ELR (cell line): Measurements from ENCODE around the gene SPOCK2.
"Not testable (repeated sequence)": the region's sequence is repeated elsewhere in the genome, so short reads cannot be mapped to it uniquely, and the experiment has no call there.

ENCODE experiments used
- DNase-seq: peaks from one replicate; pipeline ENCODE4 v3.0.0-alpha.2; 2015; ENCODE audit warnings: low read depth

Gene SPOCK2

GRCh38 chr10:72108004-72108370, 19.6 kb upstream of the SPOCK2 start:
- DNase-seq: not testable (repeated sequence)

DNA sequence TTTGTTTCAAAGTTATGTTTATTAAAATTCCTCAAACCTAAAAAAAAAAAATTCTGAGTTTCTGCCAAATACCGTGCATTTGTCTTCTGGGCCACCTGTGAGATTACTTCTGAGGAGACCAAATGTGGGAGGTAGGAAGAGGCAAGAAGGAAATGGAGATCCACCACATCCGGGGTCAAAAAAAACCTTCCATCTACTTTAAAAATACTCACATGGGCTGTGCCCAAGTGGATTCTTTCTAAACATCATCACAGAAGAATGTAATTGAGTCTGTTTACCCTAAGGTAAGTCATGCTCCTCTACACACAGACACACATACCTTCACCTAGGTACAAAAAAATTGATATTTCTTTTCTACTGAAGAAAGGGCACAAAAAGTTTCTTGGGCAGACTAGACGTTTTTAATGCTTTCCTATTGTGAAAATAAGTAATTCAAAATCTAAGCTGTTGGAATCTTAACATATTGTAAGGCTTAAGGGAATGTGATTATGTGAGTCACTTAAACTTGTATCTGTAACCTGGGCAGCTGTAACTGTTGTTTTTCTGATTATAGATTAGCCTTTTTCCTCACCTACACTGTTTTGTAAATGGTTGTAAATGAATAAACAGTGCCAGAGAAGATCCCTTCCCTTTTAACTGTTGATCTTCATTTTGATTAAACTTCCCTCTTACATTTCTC, 19.1 kb upstream of the SPOCK2 start:
- peak; percentile 28 for DNase-seq

DNA sequence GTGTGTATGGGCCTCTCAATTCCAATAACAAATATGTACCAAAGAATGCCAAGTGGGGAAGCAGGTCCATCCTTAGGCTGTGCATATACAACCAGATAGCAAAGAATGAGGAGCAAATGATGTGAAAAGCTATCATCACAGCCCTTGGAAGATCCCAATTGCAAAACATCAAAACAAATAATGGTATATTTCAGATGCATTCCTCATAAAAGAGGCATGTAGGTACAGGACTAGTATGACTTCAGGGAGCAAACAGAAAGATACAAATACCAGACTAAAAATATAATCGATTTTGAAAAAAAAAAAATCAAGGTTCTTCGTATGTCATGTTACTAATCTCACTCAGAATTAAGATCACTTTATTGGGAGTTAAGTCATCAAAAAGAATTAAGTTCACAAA, 18.5 kb upstream of the SPOCK2 start:
- DNase-seq: no peak

GRCh38 chr10:72106154-72106849, 18.0 kb upstream of the SPOCK2 start:
- no peak for DNase-seq

DNA sequence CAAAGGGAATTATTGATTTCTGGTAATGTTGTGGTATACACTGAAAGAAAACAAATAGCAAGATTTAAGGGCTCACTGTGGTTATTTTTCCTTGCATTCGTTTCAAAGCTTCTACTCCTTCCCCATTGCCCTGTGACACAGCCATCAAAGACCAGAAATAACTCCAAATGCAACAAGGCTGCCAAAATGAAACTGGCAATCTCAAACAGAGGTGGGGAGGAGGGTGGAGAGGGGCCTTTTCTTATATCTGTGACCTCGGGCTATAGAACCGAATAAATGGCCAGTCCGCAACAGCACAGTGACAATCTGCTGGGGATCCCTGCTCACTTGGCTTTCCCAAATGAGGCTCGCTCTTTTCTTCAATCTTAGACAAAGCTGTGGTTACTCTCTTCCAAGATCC, 17.4 kb upstream of the SPOCK2 start:
- DNase-seq: no peak

GRCh38 chr10:72105098-72105475, 16.7 kb upstream of the SPOCK2 start:
- DNase-seq: no peak

GRCh38 chr10:72104472-72105097, 16.2 kb upstream of the SPOCK2 start:
- DNase-seq: no peak

DNA sequence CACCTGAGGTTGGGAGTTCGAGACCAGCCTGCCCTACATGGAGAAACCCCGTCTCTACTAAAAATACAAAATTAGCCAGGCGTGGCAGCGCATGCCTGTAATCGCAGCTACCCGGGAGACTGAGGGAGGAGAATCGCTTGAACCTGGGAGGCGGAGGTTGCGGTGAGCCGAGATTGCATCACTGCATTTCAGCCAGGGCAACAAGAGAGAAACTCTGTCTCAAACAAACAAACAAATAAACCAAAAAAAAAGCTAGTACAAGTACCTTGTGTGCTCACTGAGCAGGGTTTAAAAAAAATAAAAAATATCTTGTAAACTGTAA, 11.2 kb upstream of the SPOCK2 start:
- DNase-seq: no peak

GRCh38 chr10:72098836-72099599, 10.7 kb upstream of the SPOCK2 start:
- DNase-seq: no peak

DNA sequence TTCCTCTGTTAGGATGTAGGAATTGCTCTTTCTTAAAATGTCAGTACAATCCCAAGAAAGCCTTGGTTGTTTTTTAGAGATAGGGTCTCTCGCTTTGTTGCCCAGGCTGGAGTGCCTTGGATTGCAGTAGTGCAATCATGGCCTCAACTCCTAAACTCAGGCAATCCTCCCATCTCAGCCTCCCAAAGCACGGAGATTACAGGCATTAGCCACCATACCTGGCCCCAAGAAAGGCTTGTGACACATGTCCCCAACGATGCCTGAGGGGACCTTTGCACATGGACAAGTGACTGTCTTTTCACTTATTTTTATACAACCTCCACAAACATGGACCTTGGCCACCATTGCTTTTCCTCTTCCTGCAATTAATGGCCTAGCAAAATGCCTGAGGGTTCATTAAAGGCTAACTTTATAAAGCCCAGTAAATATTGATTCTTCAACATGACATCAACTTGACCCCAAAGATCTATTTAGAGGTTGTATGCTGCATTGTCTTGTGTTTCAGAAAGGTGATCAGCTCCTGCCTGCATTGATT, 10.0 kb upstream of the SPOCK2 start:
- DNase-seq: no peak

GRCh38 chr10:72097448-72098300, 9.3 kb upstream of the SPOCK2 start:
- DNase-seq: peak; percentile 95

DNA sequence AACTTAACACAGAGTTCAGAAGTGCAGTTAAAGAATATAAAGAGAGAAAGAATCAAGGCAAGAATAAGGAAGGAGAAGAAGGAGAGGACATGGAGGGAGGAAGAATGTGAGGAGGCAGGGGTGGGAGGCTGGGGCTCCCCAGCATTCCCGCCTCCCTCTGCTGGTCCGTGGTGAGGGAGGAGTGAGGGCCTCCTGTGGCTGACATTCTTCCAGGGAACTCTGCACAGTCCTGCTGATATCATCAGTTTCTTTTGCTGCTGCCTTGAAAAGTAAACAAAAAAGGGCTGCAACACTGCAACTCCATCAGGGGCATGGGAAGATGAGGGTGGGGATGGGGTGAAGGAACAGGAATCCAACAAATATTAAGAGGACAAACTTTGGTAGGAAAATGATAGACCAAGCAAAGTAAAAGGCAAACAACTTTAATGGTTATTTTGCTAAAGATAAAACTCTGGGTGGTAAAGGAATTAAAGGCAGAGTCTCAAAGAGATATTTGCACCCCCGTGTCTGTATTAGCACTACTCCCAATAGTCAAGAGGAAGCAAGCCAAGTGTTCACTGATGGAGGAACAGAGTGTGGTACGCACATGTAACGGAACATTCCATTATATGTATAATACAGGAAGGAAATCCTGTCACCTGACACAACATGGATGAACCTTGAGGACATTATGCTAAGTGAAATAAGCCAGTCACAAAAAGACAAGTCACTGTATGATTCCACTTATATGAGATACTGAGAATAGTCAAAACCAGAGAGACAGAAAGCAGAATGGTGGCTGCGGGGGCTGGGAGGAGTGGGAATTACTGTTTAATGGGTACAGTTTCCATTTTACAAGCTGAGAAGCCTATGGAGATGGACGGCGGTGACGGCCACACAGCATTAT, 8.0 kb upstream of the SPOCK2 start:
- peak; percentile 32 for DNase-seq

GRCh38 chr10:72095195-72095594, 6.8 kb upstream of the SPOCK2 start:
- no peak for DNase-seq

DNA sequence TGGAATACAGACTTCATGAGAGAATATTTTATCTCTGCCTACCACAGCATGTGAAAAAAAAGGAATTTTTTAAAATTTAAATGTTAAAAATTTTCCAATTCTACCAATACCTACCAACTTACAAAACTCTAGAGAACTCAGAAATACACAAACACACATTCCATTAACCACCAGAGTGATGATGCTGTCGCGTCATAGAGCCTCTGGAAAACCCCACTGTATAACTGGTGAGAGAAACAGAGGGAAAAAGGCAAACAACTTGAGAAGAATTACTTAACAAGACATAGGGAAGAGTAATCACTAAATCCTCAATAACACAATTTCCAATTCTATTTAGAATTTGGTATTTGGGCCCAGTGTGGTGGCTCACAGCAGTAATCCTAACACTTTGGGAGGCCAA, 6.2 kb upstream of the SPOCK2 start:
- no peak for DNase-seq

DNA sequence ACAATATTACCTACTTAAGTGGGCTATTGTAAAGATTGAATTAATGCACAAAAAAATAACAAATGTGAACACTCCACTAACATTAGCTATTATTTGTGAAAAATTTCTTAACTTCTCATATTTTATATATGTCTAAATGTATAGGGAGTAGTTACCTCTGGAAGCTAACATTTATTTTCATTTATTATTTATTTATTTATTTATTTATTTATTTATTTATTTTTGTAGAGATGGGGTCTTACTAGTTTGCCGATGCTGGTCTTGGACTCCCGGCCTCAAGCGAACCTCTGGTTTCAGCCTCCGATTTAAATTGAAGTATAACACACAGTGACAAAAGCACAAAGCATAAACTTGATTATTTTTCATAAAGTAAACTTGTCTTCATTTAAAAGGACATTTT, 5.1 kb upstream of the SPOCK2 start:
- DNase-seq: no peak

- no peak for DNase-seq
These were observed 4.6 kb upstream of the SPOCK2 start for GRCh38 chr10:72092987-72093386.

GRCh38 chr10:72092171-72092924, 4.0 kb upstream of the SPOCK2 start:
- no peak for DNase-seq

DNA sequence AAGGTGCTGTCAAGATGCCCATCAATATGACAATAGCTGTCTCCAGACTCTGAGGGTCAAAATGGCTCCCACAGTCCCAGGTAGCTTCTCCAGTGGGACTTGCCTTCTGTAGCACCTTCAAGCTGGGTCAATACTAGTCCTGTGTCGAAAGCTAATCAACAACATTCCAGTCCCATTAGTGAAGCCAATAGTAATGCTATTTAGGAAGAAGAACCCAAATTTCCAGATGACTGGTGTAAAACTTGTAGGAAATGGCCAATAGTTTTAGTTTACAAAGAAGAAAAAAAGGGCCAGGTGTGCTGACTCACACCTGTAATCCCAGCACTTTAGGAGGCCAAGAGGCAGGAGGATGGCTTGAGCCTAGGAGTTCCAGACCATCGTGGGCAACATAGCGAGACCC, 2.0 kb upstream of the SPOCK2 start:
- DNase-seq: no peak

GRCh38 chr10:72089618-72090017, 1.3 kb upstream of the SPOCK2 start:
- no peak for DNase-seq
